Kasumi-1 (cell line): ENCODE data around the gene ENOX1.

Experiments
- DNase-seq, 2 experiments: peaks; one replicate each; lab custom pipeline; 2025; lab: John Stamatoyannopoulos, UW

Gene ENOX1

DNA sequence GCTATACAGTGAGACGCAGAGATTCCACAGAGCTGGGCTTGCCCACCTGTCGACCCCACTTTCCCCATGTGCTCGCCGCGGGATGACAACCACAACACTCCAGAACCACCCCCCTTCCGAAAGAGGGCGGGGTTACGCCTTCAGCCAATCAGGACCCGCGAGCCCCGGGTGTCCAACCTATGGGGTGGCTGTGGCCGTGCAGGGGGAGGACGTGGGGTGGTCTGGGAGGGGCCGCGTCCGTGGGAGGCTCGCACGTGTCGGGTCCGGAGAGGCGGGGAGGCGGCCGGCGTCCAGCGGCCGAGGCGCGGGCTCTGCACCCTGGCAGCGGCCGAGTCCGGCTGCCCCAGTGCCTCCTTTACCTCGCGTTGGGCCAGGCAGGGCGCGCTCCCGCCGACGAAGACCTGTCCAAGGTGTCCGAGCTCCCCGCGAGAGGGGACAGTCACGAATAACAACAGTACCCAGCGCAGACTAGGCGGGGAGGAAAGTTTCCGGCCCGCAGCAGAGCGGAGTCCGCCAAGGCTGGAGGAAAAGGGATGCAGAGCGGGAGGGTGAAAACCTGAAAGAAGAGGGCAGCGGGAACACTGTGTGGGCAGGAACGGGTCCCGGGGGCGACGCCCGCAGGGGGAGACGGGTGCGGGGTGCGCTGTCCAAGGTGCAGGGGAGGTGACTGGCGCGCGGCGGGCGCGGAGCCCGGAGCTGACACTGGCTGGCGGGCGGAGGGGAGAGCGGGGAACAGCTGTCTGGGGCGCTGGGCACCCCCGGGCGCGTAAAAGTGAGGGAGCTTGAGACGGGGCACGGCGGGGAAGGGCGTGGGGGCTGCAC lies 911 bp downstream of the ENOX1 start:
- DNase-seq, result peak; percentile 28 to 49

- no peak for DNase-seq
These were observed 1.5 kb downstream of the ENOX1 start for GRCh38 chr13:43785261-43785649.

DNA sequence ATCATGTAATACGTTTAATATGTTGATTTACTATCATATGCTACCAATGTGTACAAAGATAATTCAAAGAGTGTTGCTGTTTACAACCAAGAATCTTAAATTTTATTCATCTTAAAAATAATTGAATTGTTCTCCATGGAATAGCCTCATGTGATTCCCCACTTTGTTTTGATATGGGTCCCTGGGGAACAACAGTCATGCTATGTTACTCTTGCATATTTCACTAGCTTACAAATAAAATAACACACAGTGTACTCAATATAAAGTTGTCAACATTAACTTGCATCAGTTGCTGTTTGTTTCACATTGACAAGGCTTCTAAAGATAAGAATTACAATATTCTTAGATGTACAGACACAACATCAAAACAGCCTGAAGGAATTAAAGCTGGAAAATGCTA lies 2.3 kb downstream of the ENOX1 start:
- DNase-seq, result no peak

- peak in 1 of 2 experiments; percentile 8 for DNase-seq
These were observed 3.0 kb downstream of the ENOX1 start for GRCh38 chr13:43783820-43784219.

GRCh38 chr13:43782686-43783085 lies 4.1 kb downstream of the ENOX1 start:
- DNase-seq, result no peak

GRCh38 chr13:43780666-43781065 lies 6.1 kb downstream of the ENOX1 start:
- no peak for DNase-seq

- DNase-seq, result no peak
These were observed 10.2 kb downstream of the ENOX1 start for GRCh38 chr13:43776501-43777079.

- DNase-seq, result no peak
These were observed 10.8 kb downstream of the ENOX1 start for GRCh38 chr13:43776006-43776405.

DNA sequence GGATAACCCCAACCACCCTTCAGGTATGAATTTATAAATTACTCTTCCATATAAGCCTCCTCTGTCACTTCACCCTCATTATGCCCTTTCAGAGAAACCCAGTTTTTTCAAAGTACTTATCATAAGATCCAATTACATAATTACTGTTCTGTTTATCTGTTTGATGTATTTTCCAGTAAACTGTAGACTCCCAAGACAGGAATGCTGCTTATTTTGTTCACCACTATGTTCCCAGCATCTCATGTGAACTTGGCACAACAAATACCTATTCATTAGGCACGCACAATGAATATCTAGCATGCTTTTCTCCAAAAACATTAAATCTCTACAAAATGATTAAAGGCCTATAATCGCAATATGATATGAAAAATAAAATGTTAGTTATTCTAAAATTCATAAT lies 13.2 kb downstream of the ENOX1 start:
- DNase-seq, result no peak

DNA sequence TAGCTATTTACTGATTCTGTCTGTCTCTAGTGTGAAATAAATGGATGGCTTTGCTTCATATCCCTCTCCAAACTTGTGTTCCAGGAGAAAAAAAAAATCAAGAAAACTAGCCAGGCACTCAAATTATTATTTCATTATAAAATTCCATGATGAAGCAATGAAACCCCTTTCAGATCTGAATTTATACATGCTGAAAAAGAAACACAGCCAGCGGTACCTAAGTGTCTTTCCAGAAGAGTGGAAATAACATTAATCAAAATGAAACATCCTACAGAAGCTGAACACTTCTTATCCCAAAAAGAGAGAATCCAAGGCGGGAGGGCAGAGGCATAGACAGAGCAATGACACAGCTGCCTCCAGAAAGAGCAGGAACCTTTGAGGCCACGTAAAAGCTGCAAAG lies 15.9 kb downstream of the ENOX1 start:
- DNase-seq, result no peak

- DNase-seq, result no peak
These were observed 17.2 kb downstream of the ENOX1 start for GRCh38 chr13:43769529-43769928.

DNA sequence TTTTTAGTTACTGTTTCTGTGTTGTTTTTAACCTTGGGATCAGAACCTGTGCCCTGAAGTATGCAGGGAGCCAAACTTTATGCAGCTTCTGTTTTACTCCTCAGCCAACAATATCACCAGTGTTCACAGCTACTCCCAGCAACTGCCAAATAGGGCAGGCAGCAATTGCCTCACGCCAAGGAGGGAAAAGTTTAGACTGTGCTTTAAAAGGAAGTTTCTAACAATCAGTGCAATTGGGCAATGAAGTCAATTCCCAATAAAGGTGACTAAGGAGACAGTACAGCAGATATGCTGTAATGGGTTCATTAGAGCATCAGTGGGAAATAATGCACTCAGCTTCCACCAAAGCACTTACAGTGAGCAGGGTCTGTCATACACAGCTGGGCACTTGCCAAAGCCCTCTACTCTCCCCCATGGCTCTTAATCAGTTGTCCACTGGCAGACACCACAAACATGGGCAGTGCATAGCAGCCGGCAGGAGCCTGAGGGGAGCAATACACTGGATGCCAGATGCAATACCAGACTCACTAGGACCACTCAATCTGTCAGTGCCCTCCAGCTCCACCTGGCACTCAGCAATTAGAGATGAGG lies 19.3 kb downstream of the ENOX1 start:
- DNase-seq, result no peak

DNA sequence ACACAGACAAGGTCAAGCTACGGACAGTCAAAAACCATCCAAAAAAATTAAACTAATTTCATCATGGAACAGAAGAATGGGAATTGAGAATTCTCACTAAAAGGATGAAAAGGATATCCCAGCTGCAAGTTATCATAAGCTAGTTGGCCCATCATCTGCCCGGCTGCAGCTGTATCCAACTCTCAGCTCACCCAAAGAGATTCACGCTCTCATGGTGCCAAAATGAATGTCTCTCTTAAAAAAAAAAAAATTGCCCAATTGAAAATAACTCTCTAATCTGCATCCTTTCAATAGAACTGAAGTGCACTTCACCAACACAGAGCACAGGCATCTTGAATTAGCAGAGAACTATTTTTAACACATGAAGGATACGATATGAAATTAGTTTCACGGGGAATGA lies 20.0 kb downstream of the ENOX1 start:
- DNase-seq, result no peak

DNA sequence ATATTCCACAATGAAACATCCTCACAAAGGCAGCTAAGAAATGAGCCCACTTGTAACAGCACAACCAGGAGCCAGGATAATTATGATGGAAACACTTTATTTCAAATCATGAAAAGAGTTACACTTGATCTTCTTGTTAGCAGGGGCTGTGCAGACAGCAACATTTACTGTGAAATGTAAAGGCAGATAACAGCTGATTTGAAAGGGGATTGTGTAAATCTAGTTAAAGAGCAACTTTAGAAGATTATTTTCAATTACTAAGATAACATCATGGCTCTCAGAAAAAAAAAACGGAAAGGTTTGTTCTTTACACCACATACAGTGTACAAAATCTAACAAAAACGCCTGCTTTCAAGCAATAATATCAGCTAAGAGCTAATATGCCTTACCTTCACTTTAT lies 22.4 kb downstream of the ENOX1 start:
- no peak for DNase-seq

- no peak for DNase-seq
These were observed 23.5 kb downstream of the ENOX1 start for GRCh38 chr13:43763143-43763759.

- DNase-seq, result no peak
These were observed 25.0 kb downstream of the ENOX1 start for GRCh38 chr13:43761616-43762315.

DNA sequence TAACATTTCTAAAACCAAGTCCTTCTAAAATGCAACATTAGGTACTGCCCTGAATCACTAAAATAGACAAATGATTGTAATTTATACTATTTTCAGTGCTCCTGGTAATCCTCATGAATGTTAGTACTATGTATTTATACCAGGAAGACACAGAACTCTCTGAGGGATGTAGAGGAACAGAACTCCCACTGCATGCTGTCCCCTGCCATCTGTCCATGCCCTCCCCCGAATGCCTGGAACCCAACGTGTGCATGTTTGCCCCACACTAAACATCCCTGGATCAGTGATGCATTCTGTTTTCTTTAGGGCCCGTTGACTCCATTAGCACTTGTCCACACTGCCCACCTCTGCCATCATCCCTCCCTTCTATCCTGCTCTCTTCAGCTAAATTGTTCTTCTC lies 26.5 kb downstream of the ENOX1 start:
- no peak for DNase-seq

DNA sequence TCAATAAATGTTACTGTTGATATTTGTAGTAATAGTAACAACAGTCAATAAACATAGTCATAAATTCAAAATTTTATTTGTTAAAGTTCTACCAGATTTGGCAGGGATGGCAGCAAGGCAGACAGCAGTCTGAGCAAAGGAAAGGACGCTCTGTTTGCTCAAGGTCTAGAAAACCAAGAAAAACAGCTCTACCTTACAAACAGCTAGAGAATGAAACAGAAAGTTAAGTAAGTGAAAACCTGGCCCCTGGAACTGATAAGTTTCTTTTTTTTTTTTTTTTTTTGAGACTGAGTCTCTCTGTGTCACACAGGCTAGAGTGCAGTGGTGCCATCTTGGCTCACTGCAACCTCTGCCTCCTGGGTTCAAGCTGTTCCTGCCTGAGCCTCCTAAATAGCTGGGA lies 27.9 kb downstream of the ENOX1 start:
- no peak for DNase-seq

- DNase-seq, result no peak
These were observed 29.5 kb downstream of the ENOX1 start for GRCh38 chr13:43757266-43757665.

- DNase-seq, result no peak
These were observed 30.9 kb downstream of the ENOX1 start for GRCh38 chr13:43755844-43756243.

GRCh38 chr13:43751624-43752023 lies 35.1 kb downstream of the ENOX1 start:
- no peak for DNase-seq

DNA sequence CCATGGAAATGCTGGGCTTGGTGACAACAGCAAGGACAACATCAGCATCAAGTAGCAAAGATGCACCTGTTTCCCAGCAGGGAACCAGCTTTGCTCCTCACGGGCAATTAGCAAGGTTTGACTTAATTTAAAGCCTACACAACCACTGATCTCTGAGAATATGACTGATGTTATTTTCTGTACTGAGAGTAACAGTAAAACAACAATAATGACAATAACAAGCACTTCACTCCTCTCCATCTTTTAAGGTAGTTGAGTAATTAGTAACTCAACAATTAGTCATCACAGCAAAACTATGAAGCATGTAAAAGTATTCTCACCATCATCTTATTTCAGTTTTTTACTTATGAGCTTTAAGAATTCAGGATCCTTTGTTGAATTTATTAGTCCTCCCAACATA lies 37.3 kb downstream of the ENOX1 start:
- DNase-seq, result no peak
